Measurements from ENCODE around the gene AURKAIP1. TPM values are rescaled to one million over a fixed set of nuclear protein-coding genes. Genes with fewer than 3 reads are reported as not detected.
A peak's percentile ranks its signal among the peaks of the same experiment; 100 is the strongest.

The AURKAIP1 gene
- total RNA-seq, 6 experiments from 2014 or later, result 178 to 206 (median 196) TPM

- Mint-ChIP-seq H3K27ac (no peak overlapping the region), H3K27me3 (ENCODE audit: insufficient read depth) (no peaks in the 10 kb centered on the region), H3K36me3 (ENCODE audit: low read depth) (no peaks in the 10 kb centered on the region), H3K4me3 (no peak overlapping the region), H3K9me3 (no peaks in the 10 kb centered on the region), H3K4me1 (ENCODE audit: low read depth) (peaks cover 6% of the 10 kb centered on the region)
- no peak for DNase-seq
- TF ChIP-seq CTCF (IDR thresholded peaks at IDR 0.05), result no peak
Measured at GRCh38 chr1:1367315-1367714, 7.7 kb downstream of the AURKAIP1 start.

- H3K27ac Mint-ChIP-seq, result no peak overlapping the region
- H3K4me1 Mint-ChIP-seq (ENCODE audit: low read depth), result peaks cover 8% of the 10 kb centered on the region
- H3K4me3 Mint-ChIP-seq, result no peak overlapping the region
- no peaks in the 10 kb centered on the region; the same call in 1 of the 2 replicates for H3K27me3 Mint-ChIP-seq (ENCODE audit: insufficient read depth)
- DNase-seq, result no peak
- no peaks in the 10 kb centered on the region for H3K9me3 Mint-ChIP-seq
- no peaks in the 10 kb centered on the region for H3K36me3 Mint-ChIP-seq (ENCODE audit: low read depth)
- no peak for TF ChIP-seq CTCF (IDR thresholded peaks at IDR 0.05)
Measured at GRCh38 chr1:1366699-1367066, 8.3 kb downstream of the AURKAIP1 start.

GRCh38 chr1:1365875-1366698, 8.9 kb downstream of the AURKAIP1 start:
- no peak for DNase-seq
- no peak overlapping the region for H3K27ac Mint-ChIP-seq
- no peaks in the 10 kb centered on the region for H3K36me3 Mint-ChIP-seq (ENCODE audit: low read depth)
- H3K9me3 Mint-ChIP-seq, result no peaks in the 10 kb centered on the region
- no peak overlapping the region for H3K4me3 Mint-ChIP-seq
- no peaks in the 10 kb centered on the region; the same call in 1 of the 2 replicates for H3K27me3 Mint-ChIP-seq (ENCODE audit: insufficient read depth)
- peaks cover 13% of the 10 kb centered on the region for H3K4me1 Mint-ChIP-seq (ENCODE audit: low read depth)
- no peak for TF ChIP-seq CTCF (IDR thresholded peaks at IDR 0.05)

- no peak for TF ChIP-seq CTCF (IDR thresholded peaks at IDR 0.05)
- no peak for DNase-seq
- Mint-ChIP-seq H3K27ac (no peak overlapping the region), H3K27me3 (ENCODE audit: insufficient read depth) (no peaks in the 10 kb centered on the region; the same call in 1 of the 2 replicates), H3K36me3 (ENCODE audit: low read depth) (no peaks in the 10 kb centered on the region), H3K9me3 (no peaks in the 10 kb centered on the region), H3K4me3 (no peak overlapping the region), H3K4me1 (ENCODE audit: low read depth) (peaks cover 31% of the 10 kb centered on the region)
Measured at GRCh38 chr1:1364266-1364665, 10.7 kb downstream of the AURKAIP1 start.

GRCh38 chr1:1361982-1362423, 13.0 kb downstream of the AURKAIP1 start:
- Mint-ChIP-seq H3K4me3 (peak overlapping the region; percentile 74), H3K36me3 (ENCODE audit: low read depth) (peaks cover 6% of the 10 kb centered on the region), H3K27me3 (ENCODE audit: insufficient read depth) (peaks cover 2% of the 10 kb centered on the region), H3K9me3 (no peaks in the 10 kb centered on the region), H3K27ac (peak overlapping the region; percentile 93), H3K4me1 (ENCODE audit: low read depth) (peaks cover 37% of the 10 kb centered on the region)
- TF ChIP-seq CTCF (IDR thresholded peaks at IDR 0.05), result peak; percentile 49
- peak; percentile 90 for DNase-seq

All from HFFc6 (cell line).